HG03025 (cell line): ENCODE measurements around the gene BSDC1.
"Not testable (repeated sequence)": the region's sequence is repeated elsewhere in the genome, so short reads cannot be mapped to it uniquely, and the experiment has no call there.

ENCODE experiments used
- ATAC-seq: cut with Tn5 transposase; IDR thresholded peaks from one replicate; pipeline ENCODE4 v1.9.1; 2021; ENCODE audit warnings: mild to moderate bottlenecking, moderate library complexity; ENCODE audit not compliant: unreplicated experiment, low FRiP score

BSDC1 gene

GRCh38 chr1:32394141-32394889, at the start of gene BSDC1:
BSDC1 (minus strand) TSS chr1:32394441; CDS start chr1:32394414, 27 bp downstream.
- ATAC-seq: peak; percentile 90

- not testable (repeated sequence) for ATAC-seq
Observed at GRCh38 chr1:32441467-32441866, 47.2 kb upstream of the BSDC1 start.

GRCh38 chr1:32438777-32439176, 44.5 kb upstream of the BSDC1 start:
- not testable (repeated sequence) for ATAC-seq

DNA sequence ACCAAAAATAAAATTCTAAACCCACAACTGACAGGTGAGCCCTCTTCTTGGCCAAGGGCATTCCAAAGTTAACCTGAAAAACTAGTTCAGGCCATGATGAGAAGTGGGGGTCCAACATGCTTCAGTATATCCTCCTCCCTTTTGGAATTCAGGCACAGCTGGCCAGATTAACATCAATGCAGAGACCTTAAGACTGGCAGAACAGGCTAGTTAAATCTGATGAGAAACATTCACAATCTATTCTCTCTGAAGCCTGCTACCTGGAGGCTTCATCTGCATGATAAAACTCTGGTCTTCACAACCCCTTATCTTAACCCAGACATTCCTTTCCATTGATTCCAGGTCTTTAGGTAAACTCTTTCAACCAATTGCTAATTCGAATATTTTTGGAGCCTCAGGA, 43.9 kb upstream of the BSDC1 start:
- ATAC-seq: no peak

GRCh38 chr1:32431736-32432400, 37.6 kb upstream of the BSDC1 start:
- ATAC-seq: no peak

DNA sequence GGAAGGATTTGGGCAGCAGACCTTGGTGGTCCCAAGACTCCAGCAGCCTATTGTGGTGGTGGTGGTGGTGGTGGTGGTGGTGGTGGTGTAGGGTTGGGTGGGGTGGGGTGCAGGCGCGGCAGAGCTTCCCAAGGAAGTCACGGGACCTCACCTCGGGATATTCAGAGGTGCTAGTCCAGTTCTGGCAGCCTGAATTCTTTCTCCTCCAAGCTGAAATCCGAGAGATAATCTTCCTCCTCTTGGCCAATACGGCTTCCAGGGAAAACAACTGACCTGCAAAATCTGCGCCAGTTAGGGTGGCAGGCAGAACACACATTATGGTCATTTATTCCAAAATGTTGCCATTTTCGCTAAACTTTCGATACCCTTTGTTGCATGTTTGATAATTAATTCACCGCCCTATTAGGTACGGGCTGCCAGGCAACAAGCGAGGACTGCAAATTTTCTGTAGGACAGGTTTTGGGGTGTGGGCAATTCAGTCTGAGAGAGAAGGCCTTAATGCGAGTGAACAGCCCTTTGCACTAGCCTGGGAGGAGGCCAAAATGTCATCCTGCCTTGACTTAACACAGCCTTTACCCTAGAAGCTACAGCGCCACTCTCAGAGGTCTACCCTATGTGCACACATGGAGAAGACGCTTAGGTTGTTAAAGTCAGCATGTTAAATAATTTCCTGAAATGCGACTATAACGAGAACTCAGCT, 33.2 kb upstream of the BSDC1 start:
- no peak for ATAC-seq

GRCh38 chr1:32426489-32427255, 32.4 kb upstream of the BSDC1 start:
- no peak for ATAC-seq

GRCh38 chr1:32421775-32422174, 27.5 kb upstream of the BSDC1 start:
- ATAC-seq: no peak

GRCh38 chr1:32414186-32414886, 20.1 kb upstream of the BSDC1 start:
- ATAC-seq: no peak

GRCh38 chr1:32413507-32414185, 19.4 kb upstream of the BSDC1 start:
- ATAC-seq: no peak

- ATAC-seq: no peak
Observed at GRCh38 chr1:32411261-32411660, 17.0 kb upstream of the BSDC1 start.

DNA sequence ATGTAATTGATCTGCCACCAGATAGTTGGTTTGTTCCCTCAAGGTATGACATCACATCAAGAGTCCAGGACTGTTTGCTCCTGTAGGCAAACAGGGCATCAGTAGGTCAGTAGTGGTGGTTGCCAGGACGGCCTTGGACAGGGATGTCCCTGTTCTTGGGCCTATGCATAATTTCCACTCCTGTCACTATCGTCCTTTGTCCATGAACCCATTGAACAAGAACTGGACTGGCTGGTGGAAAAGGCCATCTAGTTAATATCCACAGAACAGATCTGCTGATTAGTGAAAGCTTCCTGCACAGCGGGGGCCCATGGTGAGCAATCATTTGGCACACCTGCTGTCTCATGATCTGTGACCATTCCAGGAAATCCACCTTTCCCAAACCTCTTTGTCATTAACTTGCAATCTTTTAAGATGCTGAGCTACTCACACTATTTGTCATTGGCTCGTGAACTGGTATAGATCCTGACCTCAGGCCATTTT, 12.4 kb upstream of the BSDC1 start:
- no peak for ATAC-seq

DNA sequence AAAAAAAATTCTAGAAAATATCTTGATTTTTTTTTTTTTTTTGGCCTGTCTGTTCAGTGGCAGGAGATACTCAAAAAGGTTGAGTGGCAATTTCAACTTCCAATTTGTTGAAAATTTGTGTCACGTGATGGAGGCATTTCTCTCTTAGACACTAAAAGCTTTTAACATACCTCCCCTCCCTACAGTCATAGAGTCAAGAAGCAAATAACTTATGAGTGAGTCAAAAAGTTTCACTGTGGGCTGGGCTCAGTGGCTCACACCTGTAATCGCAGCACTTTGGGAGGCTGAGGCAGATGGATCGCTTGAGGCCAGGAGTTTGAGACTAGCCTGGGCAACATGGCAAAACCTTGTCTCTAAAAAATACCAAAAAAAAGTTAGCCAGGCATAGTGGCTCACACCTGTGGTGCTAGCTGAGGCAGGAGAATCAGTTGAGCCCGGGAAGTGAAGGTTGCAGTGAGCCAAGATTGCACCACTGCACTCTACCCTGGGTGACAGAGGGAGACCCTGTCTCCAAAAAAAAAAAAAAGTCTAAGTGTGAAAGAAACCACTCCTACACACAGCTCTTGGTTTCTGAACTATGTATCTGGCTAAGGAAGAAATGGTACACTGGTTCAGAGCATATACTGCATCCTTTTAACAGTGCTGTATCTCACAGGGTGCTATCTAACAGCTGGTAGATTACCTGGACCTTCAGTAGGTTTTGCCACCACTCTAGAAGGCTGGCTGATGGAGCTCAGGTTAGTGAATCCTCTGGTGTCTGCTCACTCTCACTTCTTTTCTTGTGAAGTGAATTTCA, 11.6 kb upstream of the BSDC1 start:
- no peak for ATAC-seq

DNA sequence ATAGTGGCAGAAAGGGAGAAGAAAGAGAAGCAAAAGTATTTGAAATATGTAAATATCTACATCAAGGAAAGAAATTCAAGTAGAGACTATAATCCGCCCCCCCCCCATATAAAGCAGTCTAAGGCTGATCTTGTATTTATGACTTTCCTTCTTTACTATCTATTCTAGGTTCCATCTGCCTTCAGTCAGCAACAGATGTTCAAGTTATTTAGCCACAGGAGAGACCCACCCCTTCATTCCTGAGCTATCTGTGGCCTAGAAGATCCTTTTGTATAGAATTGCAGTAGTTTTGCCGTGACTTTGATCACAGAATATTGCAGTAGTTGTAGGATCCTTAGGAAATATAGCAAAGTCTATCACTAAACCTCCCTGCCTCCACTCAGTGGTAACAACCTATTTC, 10.7 kb upstream of the BSDC1 start:
- ATAC-seq: no peak

GRCh38 chr1:32400876-32401631, 6.8 kb upstream of the BSDC1 start:
- no peak for ATAC-seq

GRCh38 chr1:32399843-32400242, 5.6 kb upstream of the BSDC1 start:
- ATAC-seq: no peak

GRCh38 chr1:32398401-32398800, 4.2 kb upstream of the BSDC1 start:
- no peak for ATAC-seq

GRCh38 chr1:32396524-32396923, 2.3 kb upstream of the BSDC1 start:
- not testable (repeated sequence) for ATAC-seq
